Mucosa of rectum (tissue), 2 donors: ENCODE data around the gene KRTAP9-7.

Experiments
- H3K27ac ChIP-seq, 2 donors: one replicate each; pipeline ENCODE4 v1.7.0; 2013; ENCODE audit warnings: inconsistent platforms in 2 of 2, low read depth in 2 of 2, low read length in 2 of 2
- H3K27me3 ChIP-seq, 2 donors: one replicate each; pipeline ENCODE4 v1.7.0; 2013; ENCODE audit warnings: low read length in 2 of 2; ENCODE audit not compliant: control insufficient read depth in 2 of 2, insufficient read depth in 2 of 2
- H3K36me3 ChIP-seq, 2 donors: one replicate each; pipeline ENCODE4 v1.7.0; 2013; ENCODE audit warnings: low read length in 2 of 2; ENCODE audit not compliant: control insufficient read depth in 2 of 2, insufficient read depth in 2 of 2
- H3K4me1 ChIP-seq, 2 donors: one replicate each; pipeline ENCODE4 v1.7.0; 2013; ENCODE audit warnings: low read length in 2 of 2, mild to moderate bottlenecking in 1 of 2; ENCODE audit not compliant: control insufficient read depth in 2 of 2, insufficient read depth in 2 of 2
- H3K4me3 ChIP-seq, 2 donors: one replicate each; pipeline ENCODE4 v1.7.0; 2013; ENCODE audit warnings: low read length in 2 of 2
- H3K9ac ChIP-seq, 2 donors: one replicate each; pipeline ENCODE4 v1.7.0; 2013; ENCODE audit warnings: low read length in 2 of 2, low read depth in 1 of 2, mild to moderate bottlenecking in 1 of 2
- H3K9me3 ChIP-seq, 2 donors: one replicate each; pipeline ENCODE4 v1.7.0; 2013; ENCODE audit warnings: low read length in 2 of 2; ENCODE audit not compliant: control insufficient read depth in 2 of 2
- donor health status: healthy.
- donor health status: Normal muscosa, but diverticular disease.

Gene KRTAP9-7

GRCh38 chr17:41301916-41302901, 26.7 kb downstream of the KRTAP9-7 start, which contains the start of gene KRTAP29-1:
Gene KRTAP29-1 (minus strand): TSS chr17:41302851. CDS start chr17:41302851, 0 bp downstream.
- no peak within 1 kb of the TSS for H3K4me3 ChIP-seq
- H3K27ac ChIP-seq = no peak within 1 kb of the TSS
- H3K4me1 ChIP-seq = no peaks in the 10 kb centered on the region
- H3K9me3 ChIP-seq = no peaks in the 10 kb centered on the region
- H3K36me3 ChIP-seq = no peaks in the 10 kb centered on the region
- H3K27me3 ChIP-seq = no peaks in the 10 kb centered on the region
- H3K9ac ChIP-seq = no peak within 1 kb of the TSS

GRCh38 chr17:41302981-41303380, 27.5 kb downstream of the KRTAP9-7 start:
- no peak overlapping the region for H3K9ac ChIP-seq
- H3K27me3 ChIP-seq = peaks cover 0 to under 1% of the 10 kb centered on the region in 2 donors
- H3K36me3 ChIP-seq = no peaks in the 10 kb centered on the region
- H3K4me3 ChIP-seq = no peak overlapping the region
- H3K27ac ChIP-seq = no peak overlapping the region
- H3K4me1 ChIP-seq = no peaks in the 10 kb centered on the region
- no peaks in the 10 kb centered on the region for H3K9me3 ChIP-seq

- H3K4me3 ChIP-seq = no peak overlapping the region
- H3K36me3 ChIP-seq = no peaks in the 10 kb centered on the region
- no peak overlapping the region for H3K27ac ChIP-seq
Observed at GRCh38 chr17:41304091-41304490, 28.6 kb downstream of the KRTAP9-7 start.

GRCh38 chr17:41307647-41308046, 32.1 kb downstream of the KRTAP9-7 start:
- Histone ChIP-seq H3K4me3 (no peak overlapping the region), H3K27ac (no peak overlapping the region), H3K27me3 (peaks cover 2 to 8% of the 10 kb centered on the region in 2 donors)

More at GRCh38 chr17:41304091-41304490, 28.6 kb downstream of the KRTAP9-7 start:
- H3K9ac ChIP-seq = no peak overlapping the region
- H3K9me3 ChIP-seq = no peaks in the 10 kb centered on the region
- H3K4me1 ChIP-seq = peaks cover 0 to 8% of the 10 kb centered on the region in 2 donors
- H3K27me3 ChIP-seq = peaks cover 0 to 4% of the 10 kb centered on the region in 2 donors

DNA sequence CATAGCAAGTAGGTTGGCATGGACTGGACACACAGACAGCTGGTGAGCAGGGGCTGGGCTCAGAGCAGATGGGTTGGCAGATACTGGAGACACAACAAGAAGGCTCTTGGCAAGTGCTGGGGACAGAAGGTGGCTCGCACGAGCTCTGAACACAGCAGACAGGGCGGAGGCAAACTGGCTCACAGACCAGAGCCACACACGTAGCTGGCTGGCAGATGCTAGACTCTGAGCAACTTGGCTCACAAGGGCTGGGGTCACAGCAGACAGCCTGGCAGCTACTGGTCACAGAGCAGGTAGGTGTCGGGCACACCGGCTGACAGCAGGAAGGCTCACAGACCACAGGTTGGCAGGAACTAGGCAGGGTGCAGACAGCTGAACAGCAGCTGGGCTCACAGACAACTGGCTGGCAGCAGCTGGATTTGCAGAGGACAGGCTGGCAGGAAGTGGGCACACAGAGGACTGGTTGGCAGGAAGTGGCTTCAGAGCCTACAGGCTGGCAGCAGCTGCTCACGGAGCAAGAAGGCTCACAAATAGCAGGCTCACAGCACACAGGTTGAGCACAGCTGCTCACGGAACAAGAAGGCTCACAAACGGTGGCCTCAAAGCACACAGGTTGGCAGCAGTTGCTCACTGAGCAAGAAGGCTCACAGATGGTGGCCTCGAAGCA, 32.9 kb downstream of the KRTAP9-7 start:
- Histone ChIP-seq H3K27ac (peak overlapping the region; percentile 13 to 69), H3K4me1 (peaks cover 0 to 11% of the 10 kb centered on the region in 2 donors), H3K27me3 (peaks cover 2 to 8% of the 10 kb centered on the region in 2 donors), H3K36me3 (no peaks in the 10 kb centered on the region), H3K9ac (no peak overlapping the region), H3K9me3 (no peaks in the 10 kb centered on the region), H3K4me3 (peak overlapping the region in 1 of 2 donors; percentile 35)

More at GRCh38 chr17:41307647-41308046, 32.1 kb downstream of the KRTAP9-7 start:
- no peak overlapping the region for H3K9ac ChIP-seq
- H3K36me3 ChIP-seq = no peaks in the 10 kb centered on the region
- H3K4me1 ChIP-seq = peaks cover 0 to 11% of the 10 kb centered on the region in 2 donors
- no peaks in the 10 kb centered on the region for H3K9me3 ChIP-seq

- Histone ChIP-seq H3K4me1 (peaks cover 0 to 11% of the 10 kb centered on the region in 2 donors), H3K27ac (peak within 1 kb of the TSS; percentile 13 to 69), H3K4me3 (peak within 1 kb of the TSS in 1 of 2 donors; percentile 35), H3K27me3 (peaks cover 2 to 9% of the 10 kb centered on the region in 2 donors), H3K9ac (peak within 1 kb of the TSS in 1 of 2 donors; percentile 32), H3K36me3 (no peaks in the 10 kb centered on the region), H3K9me3 (no peaks in the 10 kb centered on the region)
Observed at GRCh38 chr17:41308918-41309359, 33.4 kb downstream of the KRTAP9-7 start, which contains the start of gene KRTAP16-1. Gene KRTAP16-1 (minus strand): TSS chr17:41309309. CDS start chr17:41309253, 56 bp downstream.

- Histone ChIP-seq H3K9ac (no peak overlapping the region), H3K4me3 (no peak overlapping the region), H3K4me1 (peaks cover 0 to 11% of the 10 kb centered on the region in 2 donors), H3K9me3 (no peaks in the 10 kb centered on the region), H3K27ac (no peak overlapping the region), H3K36me3 (no peaks in the 10 kb centered on the region), H3K27me3 (peaks cover 2 to 14% of the 10 kb centered on the region in 2 donors)
Observed at GRCh38 chr17:41311111-41311510, 35.6 kb downstream of the KRTAP9-7 start.

DNA sequence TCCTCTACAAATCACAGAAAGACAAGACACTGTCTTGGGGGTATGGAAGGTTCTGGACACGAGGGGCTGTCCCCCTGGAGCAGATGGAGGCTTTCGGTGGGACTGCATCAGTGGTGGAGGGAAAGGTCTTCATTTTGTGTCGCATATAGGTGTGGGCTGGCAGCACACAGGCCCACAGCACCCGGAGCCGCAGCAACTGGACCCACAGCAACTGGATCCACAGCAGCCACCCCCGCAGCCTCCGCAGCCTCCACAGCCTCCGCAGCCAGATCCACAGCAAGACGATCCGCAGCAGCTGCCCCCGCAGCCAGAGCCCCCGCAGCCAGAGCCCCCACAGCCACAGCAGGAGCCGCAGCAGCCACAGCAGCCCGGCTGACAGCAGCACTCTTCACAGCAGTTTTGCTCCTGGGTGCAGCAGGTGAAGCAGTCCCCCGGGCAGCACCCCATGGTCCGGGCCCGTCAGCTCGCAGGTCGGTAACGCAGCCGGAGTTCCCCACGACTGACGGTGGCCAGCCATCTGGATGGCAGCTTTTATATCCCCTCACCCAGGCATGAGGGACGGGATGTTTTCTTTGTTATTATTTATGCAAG, 39.8 kb downstream of the KRTAP9-7 start, which contains the start of gene KRTAP17-1:
Gene KRTAP17-1 (minus strand): TSS at position 507 of the 591 bp plus-strand sequence. CDS start 60 bp downstream, at position 447.
- no peak within 1 kb of the TSS for H3K4me3 ChIP-seq
- H3K27ac ChIP-seq = no peak within 1 kb of the TSS
- H3K9me3 ChIP-seq = no peaks in the 10 kb centered on the region
- peaks cover 2 to 6% of the 10 kb centered on the region in 2 donors for H3K27me3 ChIP-seq
- no peaks in the 10 kb centered on the region for H3K36me3 ChIP-seq
- no peak within 1 kb of the TSS for H3K9ac ChIP-seq
- no peaks in the 10 kb centered on the region for H3K4me1 ChIP-seq

GRCh38 chr17:41315814-41316445, 40.4 kb downstream of the KRTAP9-7 start:
- Histone ChIP-seq H3K27me3 (peaks cover 2 to 6% of the 10 kb centered on the region in 2 donors), H3K4me3 (no peak overlapping the region), H3K9ac (no peak overlapping the region), H3K36me3 (no peaks in the 10 kb centered on the region), H3K27ac (no peak overlapping the region), H3K4me1 (no peaks in the 10 kb centered on the region), H3K9me3 (no peaks in the 10 kb centered on the region)
